Activated CD8-positive, alpha-beta T cell treated with anti-CD3 and anti-CD28 coated beads, Interleukin-2, amount 10 ng/mL, durations not matched to agents 7 days and 5 days (primary cell): ENCODE data around the gene PCDH9. TPM values are rescaled to one million over a fixed set of nuclear protein-coding genes. Genes with fewer than 3 reads are reported as not detected.

Experiments used
- ATAC-seq: fragments of 150-1000 bp; cut with Tn5 transposase; one replicate; pipeline ENCODE4 v1.10.0; 2021; ENCODE audit warnings: moderate library complexity
- CTCF ChIA-PET: fragments of 350-600 bp; sonication (Branson Sonifier 250); formaldehyde crosslinking; loops from one replicate; lab custom pipeline; 2021; ENCODE audit warnings: antibody characterized with exemption; lab: Charles Lee
- POLR2A ChIA-PET: fragments of 350-600 bp; sonication (Branson Sonifier 250); formaldehyde crosslinking; loops from one replicate; lab custom pipeline; 2021; ENCODE audit warnings: antibody characterized with exemption; lab: Charles Lee
- DNase-seq: peaks from one replicate; pipeline ENCODE4 v3.0.0-alpha.2; 2020
- H3K27ac Mint-ChIP-seq: one replicate; pipeline ENCODE4 v1.8.0; 2021; ENCODE audit warnings: mild to moderate bottlenecking, mixed read lengths
- H3K27me3 Mint-ChIP-seq: one replicate; pipeline ENCODE4 v1.8.0; 2021; ENCODE audit warnings: low read depth, mixed read lengths
- H3K36me3 Mint-ChIP-seq: one replicate; pipeline ENCODE4 v1.8.0; 2021; ENCODE audit warnings: low read depth, mixed read lengths
- H3K4me1 Mint-ChIP-seq: one replicate; pipeline ENCODE4 v1.8.0; 2021; ENCODE audit warnings: low read depth, mixed read lengths
- H3K4me3 Mint-ChIP-seq: one replicate; pipeline ENCODE4 v1.8.0; 2021; ENCODE audit warnings: mild to moderate bottlenecking, mixed read lengths
- H3K9me3 Mint-ChIP-seq: one replicate; pipeline ENCODE4 v1.8.0; 2022; ENCODE audit warnings: mixed read lengths; ENCODE audit not compliant: insufficient read depth
- total RNA-seq, 2 experiments: library from RNA; stranded (reverse); gene quantifications; one replicate each; pipeline ENCODE4 v1.2.3, GENCODE V29; 2021

Gene PCDH9
- total RNA-seq, 2 experiments from 2014 or later, result 0.08 to 0.13 TPM

GRCh38 chr13:66446413-66446812 is 783.7 kb downstream of the PCDH9 start:
- DNase-seq (no peak), ATAC-seq (no peak)
- POLR2A ChIA-PET, result no interaction called here
- Mint-ChIP-seq H3K27me3 (no peaks in the 10 kb centered on the region), H3K4me1 (no peaks in the 10 kb centered on the region), H3K9me3 (no peaks in the 10 kb centered on the region), H3K27ac (no peak overlapping the region), H3K36me3 (no peaks in the 10 kb centered on the region), H3K4me3 (no peak overlapping the region)
- CTCF ChIA-PET, result no interaction called here

GRCh38 chr13:66443926-66444325 is 786.2 kb downstream of the PCDH9 start:
- H3K4me3 Mint-ChIP-seq, result no peak overlapping the region
- ATAC-seq, result no peak
- ChIA-PET POLR2A (no interaction called here), CTCF (no interaction called here)
- no peak overlapping the region for H3K27ac Mint-ChIP-seq
- no peaks in the 10 kb centered on the region for H3K4me1 Mint-ChIP-seq
- H3K36me3 Mint-ChIP-seq, result no peaks in the 10 kb centered on the region
- no peak for DNase-seq
- no peaks in the 10 kb centered on the region for H3K27me3 Mint-ChIP-seq
- H3K9me3 Mint-ChIP-seq, result no peaks in the 10 kb centered on the region

GRCh38 chr13:66440938-66441337 is 789.2 kb downstream of the PCDH9 start:
- ATAC-seq, result no peak
- no peaks in the 10 kb centered on the region for H3K4me1 Mint-ChIP-seq
- H3K36me3 Mint-ChIP-seq, result no peaks in the 10 kb centered on the region
- POLR2A ChIA-PET, result no interaction called here
- no peak overlapping the region for H3K4me3 Mint-ChIP-seq
- DNase-seq, result no peak
- CTCF ChIA-PET, result no interaction called here
- H3K27me3 Mint-ChIP-seq, result no peaks in the 10 kb centered on the region
- no peak overlapping the region for H3K27ac Mint-ChIP-seq
- H3K9me3 Mint-ChIP-seq, result no peaks in the 10 kb centered on the region

DNA sequence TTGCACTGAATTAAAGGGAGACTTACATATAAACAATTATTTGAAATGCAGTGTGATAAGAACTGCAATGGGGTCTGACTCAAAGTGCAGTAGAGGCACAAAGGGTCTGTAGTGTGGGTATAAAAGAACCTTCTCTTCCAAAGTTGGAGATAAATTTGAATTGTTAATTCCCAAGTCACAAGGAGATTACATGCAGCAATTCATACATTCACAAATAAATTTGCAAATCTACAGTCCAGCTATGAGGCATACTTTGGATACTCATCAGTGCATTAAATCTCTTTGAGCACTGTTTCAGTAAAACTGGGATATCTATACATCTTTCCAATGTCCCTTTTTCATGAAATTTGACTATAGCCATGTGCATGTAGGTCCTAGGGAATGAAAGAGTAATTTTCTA is 799.4 kb downstream of the PCDH9 start:
- Mint-ChIP-seq H3K27me3 (no peaks in the 10 kb centered on the region), H3K36me3 (no peaks in the 10 kb centered on the region), H3K27ac (no peak overlapping the region), H3K9me3 (no peaks in the 10 kb centered on the region), H3K4me1 (no peaks in the 10 kb centered on the region), H3K4me3 (no peak overlapping the region)
- ATAC-seq, result no peak
- DNase-seq, result no peak
- ChIA-PET POLR2A (no interaction called here), CTCF (no interaction called here)

DNA sequence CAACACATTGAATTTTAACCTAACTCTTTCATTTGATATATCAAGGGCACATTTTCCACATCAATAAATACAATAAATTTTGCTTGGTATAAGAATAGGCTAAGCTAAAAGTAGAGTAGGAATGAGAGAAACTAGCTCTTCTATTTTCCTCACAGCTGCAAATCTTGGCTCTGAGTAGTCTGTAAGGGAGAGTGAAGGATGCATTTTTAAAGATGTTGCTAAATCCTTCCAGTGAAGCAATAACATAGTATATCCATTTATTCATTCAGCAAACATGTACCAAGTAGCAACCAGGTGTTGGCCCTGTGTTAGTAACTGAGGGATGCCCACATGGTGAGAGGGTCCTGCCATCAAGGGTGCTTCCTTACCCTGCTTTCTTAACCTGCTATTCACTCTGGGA is 799.9 kb downstream of the PCDH9 start:
- H3K4me1 Mint-ChIP-seq, result no peaks in the 10 kb centered on the region
- H3K9me3 Mint-ChIP-seq, result no peaks in the 10 kb centered on the region
- H3K36me3 Mint-ChIP-seq, result no peaks in the 10 kb centered on the region
- ChIA-PET POLR2A (no interaction called here), CTCF (no interaction called here)
- H3K27me3 Mint-ChIP-seq, result no peaks in the 10 kb centered on the region
- no peak overlapping the region for H3K4me3 Mint-ChIP-seq
- ATAC-seq, result no peak
- no peak overlapping the region for H3K27ac Mint-ChIP-seq
- DNase-seq, result no peak

- ChIA-PET CTCF (no interaction called here), POLR2A (no interaction called here)
- no peak for DNase-seq
- ATAC-seq, result no peak
- Mint-ChIP-seq H3K36me3 (no peaks in the 10 kb centered on the region), H3K9me3 (no peaks in the 10 kb centered on the region), H3K27ac (no peak overlapping the region), H3K4me3 (no peak overlapping the region), H3K4me1 (no peaks in the 10 kb centered on the region), H3K27me3 (no peaks in the 10 kb centered on the region)
These were observed 801.0 kb downstream of the PCDH9 start for GRCh38 chr13:66429156-66429555.

GRCh38 chr13:66427458-66427861 is 802.7 kb downstream of the PCDH9 start:
- ATAC-seq (no peak), DNase-seq (no peak)
- H3K4me3 Mint-ChIP-seq, result no peak overlapping the region
- H3K4me1 Mint-ChIP-seq, result no peaks in the 10 kb centered on the region
- H3K27ac Mint-ChIP-seq, result no peak overlapping the region
- no peaks in the 10 kb centered on the region for H3K9me3 Mint-ChIP-seq
- CTCF ChIA-PET, result no interaction called here
- H3K27me3 Mint-ChIP-seq, result no peaks in the 10 kb centered on the region
- POLR2A ChIA-PET, result no interaction called here
- no peaks in the 10 kb centered on the region for H3K36me3 Mint-ChIP-seq

- ChIA-PET POLR2A (no interaction called here), CTCF (no interaction called here)
- DNase-seq, result no peak
- Mint-ChIP-seq H3K27me3 (no peaks in the 10 kb centered on the region), H3K27ac (no peak overlapping the region), H3K4me1 (no peaks in the 10 kb centered on the region), H3K36me3 (no peaks in the 10 kb centered on the region), H3K4me3 (no peak overlapping the region), H3K9me3 (no peaks in the 10 kb centered on the region)
- no peak for ATAC-seq
These were observed 804.4 kb downstream of the PCDH9 start for GRCh38 chr13:66425741-66426140.

GRCh38 chr13:66424422-66424821 is 805.7 kb downstream of the PCDH9 start:
- no peak for DNase-seq
- Mint-ChIP-seq H3K36me3 (no peaks in the 10 kb centered on the region), H3K27ac (no peak overlapping the region), H3K4me1 (no peaks in the 10 kb centered on the region), H3K9me3 (no peaks in the 10 kb centered on the region), H3K4me3 (no peak overlapping the region), H3K27me3 (no peaks in the 10 kb centered on the region)
- ChIA-PET CTCF (no interaction called here), POLR2A (no interaction called here)
- ATAC-seq, result no peak

DNA sequence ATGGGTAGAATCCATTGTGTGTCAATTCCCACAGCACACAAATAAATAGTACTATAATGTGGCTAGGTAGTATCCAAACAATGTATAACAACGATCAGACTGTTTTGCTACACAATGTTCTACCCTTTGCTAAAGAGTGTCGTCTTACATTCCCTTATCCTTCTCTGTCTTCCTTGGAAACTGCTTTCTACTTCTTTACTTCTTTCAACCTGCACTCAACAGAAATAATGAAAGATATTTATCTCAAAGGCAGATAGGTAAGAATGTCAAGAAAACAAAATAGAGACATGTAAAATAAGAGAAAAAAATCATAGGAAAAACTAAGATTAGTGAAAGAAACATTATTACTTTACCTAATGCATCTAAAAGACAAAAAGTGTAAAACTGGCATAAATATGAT is 814.7 kb downstream of the PCDH9 start:
- Mint-ChIP-seq H3K9me3 (peaks cover 3% of the 10 kb centered on the region), H3K27ac (no peak overlapping the region), H3K27me3 (no peaks in the 10 kb centered on the region), H3K36me3 (no peaks in the 10 kb centered on the region), H3K4me1 (no peaks in the 10 kb centered on the region), H3K4me3 (no peak overlapping the region)
- CTCF ChIA-PET, result no interaction called here
- no peak for DNase-seq
- POLR2A ChIA-PET, result no interaction called here
- no peak for ATAC-seq

DNA sequence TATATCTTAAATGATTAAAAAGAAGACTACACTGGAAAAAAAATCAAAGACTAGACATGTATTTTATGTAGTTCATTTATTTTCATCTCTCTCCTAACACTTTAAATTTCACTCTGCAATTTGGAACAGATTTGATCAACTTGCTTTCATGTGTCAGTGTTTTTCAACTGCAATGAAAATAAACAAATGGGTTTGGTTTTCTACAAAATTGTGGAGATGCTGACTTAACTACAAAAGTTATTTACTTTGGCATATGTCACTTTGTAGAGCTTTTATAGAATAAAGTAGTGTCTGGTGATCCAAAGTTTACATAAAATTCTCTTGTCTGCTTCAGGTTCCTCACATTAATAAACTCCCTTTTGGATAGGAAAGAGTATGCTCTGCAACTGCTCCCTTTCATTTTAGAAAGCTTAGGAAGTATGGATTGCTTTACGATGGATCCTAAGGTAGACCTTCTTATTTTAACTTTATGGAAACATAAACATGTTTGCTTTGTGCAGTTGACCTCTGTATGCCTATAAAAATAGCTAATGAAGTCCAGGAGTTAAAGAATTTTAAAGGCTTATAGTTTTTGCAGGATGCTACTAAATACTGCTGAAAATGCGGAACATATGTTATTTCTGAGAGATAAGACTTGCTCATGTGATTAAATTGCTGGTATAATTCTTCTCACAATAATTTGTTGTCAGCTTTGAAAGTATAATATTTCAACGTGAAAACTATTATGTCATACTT is 815.9 kb downstream of the PCDH9 start:
- Mint-ChIP-seq H3K4me1 (no peaks in the 10 kb centered on the region), H3K27me3 (no peaks in the 10 kb centered on the region), H3K4me3 (no peak overlapping the region), H3K9me3 (peaks cover 3% of the 10 kb centered on the region), H3K27ac (no peak overlapping the region), H3K36me3 (no peaks in the 10 kb centered on the region)
- no peak for ATAC-seq
- CTCF ChIA-PET, result no interaction called here
- DNase-seq, result no peak
- POLR2A ChIA-PET, result no interaction called here

GRCh38 chr13:66410314-66410713 is 819.8 kb downstream of the PCDH9 start:
- Mint-ChIP-seq H3K9me3 (no peaks in the 10 kb centered on the region), H3K27me3 (no peaks in the 10 kb centered on the region), H3K4me1 (no peaks in the 10 kb centered on the region), H3K36me3 (no peaks in the 10 kb centered on the region), H3K27ac (no peak overlapping the region), H3K4me3 (no peak overlapping the region)
- ChIA-PET POLR2A (no interaction called here), CTCF (no interaction called here)
- DNase-seq, result no peak
- no peak for ATAC-seq

DNA sequence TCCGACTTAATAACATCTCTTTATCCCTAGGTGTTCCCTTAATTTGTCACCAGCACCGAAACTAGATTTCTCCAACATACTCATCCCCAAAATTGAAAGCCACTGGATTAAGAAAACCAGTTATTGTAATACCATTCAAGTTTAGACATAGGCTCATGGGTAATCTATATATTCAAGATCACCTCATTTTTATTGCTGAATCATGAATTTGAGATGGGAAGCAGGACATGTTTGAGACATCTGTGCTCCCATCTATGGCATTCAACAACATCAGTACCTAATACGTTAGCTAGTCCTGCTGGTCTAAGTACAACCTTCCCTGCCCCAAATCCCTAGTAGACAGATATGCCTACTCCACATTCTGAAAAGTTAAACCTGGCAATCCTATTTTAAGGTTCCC is 820.6 kb downstream of the PCDH9 start:
- ChIA-PET POLR2A (no interaction called here), CTCF (no interaction called here)
- no peak for DNase-seq
- Mint-ChIP-seq H3K27ac (no peak overlapping the region), H3K27me3 (no peaks in the 10 kb centered on the region), H3K36me3 (no peaks in the 10 kb centered on the region), H3K4me3 (no peak overlapping the region), H3K9me3 (no peaks in the 10 kb centered on the region), H3K4me1 (no peaks in the 10 kb centered on the region)
- no peak for ATAC-seq
